Tibial nerve (tissue), 4 donors: ENCODE results near the gene TM4SF1.

ENCODE experiments used
- EP300 ChIP-seq, 2 donors: sonication (generic); formaldehyde crosslinking; IDR thresholded peaks; one replicate each; pipeline ENCODE4 v1.6.1; 2017; ENCODE audit warnings: antibody characterized with exemption in 2 of 2, mild to moderate bottlenecking in 1 of 2
- POLR2A ChIP-seq, 2 donors: fragments of 450-650 bp; IDR thresholded peaks; one replicate each; pipeline ENCODE4 v1.6.1; 2017; ENCODE audit warnings: antibody characterized with exemption in 2 of 2, mild to moderate bottlenecking in 2 of 2, moderate library complexity in 2 of 2
- TF ChIP-seq, protein P1 (sequence below), 5 experiments: fragments of 200-600 bp in 3 of 5; fragments of 450-650 bp in 2 of 5; sonication (generic) in 3 of 5; IDR thresholded peaks; one replicate each; pipeline ENCODE4 v1.5.1; 2016 to 2019; ENCODE audit warnings: antibody characterized with exemption in 5 of 5, mild to moderate bottlenecking in 3 of 5, moderate library complexity in 2 of 5

DNA sequence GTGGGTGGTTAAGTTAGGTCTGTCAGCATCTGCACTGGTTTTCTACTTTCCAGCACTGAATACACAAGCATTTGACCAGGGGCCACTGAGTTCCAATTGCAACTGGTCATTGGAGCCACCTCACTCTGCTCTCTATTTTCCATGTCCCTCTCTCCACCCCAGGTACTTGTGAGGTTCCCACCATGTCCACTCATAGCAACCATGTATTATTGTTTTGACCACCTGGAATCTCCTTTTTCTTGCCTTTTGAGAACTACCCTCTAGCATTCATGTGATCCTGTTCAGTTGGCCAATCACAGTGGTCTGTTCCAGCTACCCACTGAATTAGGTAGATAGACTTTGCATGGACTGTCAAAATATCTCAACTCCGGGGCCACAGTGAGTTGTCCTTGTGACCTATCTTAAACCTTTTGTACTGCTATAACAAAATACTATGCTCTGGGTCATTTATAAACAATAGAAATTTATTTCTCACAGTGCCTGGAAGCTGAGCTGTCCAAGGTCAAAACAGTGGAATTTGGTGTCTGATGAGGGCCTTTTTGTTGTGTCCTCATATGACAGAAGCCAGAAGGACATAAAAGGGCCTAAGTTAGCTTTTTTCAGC lies 23.8 kb downstream of the TM4SF1 start:
- TF ChIP-seq POLR2A (IDR thresholded peaks at IDR 0.05) (no peak), EP300 (IDR thresholded peaks at IDR 0.05) (no peak)
- TF ChIP-seq, protein P1, sequence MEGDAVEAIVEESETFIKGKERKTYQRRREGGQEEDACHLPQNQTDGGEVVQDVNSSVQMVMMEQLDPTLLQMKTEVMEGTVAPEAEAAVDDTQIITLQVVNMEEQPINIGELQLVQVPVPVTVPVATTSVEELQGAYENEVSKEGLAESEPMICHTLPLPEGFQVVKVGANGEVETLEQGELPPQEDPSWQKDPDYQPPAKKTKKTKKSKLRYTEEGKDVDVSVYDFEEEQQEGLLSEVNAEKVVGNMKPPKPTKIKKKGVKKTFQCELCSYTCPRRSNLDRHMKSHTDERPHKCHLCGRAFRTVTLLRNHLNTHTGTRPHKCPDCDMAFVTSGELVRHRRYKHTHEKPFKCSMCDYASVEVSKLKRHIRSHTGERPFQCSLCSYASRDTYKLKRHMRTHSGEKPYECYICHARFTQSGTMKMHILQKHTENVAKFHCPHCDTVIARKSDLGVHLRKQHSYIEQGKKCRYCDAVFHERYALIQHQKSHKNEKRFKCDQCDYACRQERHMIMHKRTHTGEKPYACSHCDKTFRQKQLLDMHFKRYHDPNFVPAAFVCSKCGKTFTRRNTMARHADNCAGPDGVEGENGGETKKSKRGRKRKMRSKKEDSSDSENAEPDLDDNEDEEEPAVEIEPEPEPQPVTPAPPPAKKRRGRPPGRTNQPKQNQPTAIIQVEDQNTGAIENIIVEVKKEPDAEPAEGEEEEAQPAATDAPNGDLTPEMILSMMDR (IDR thresholded peaks at IDR 0.05): no peak
